ENCODE data around the gene CSK. TPM values are rescaled to one million over a fixed set of nuclear protein-coding genes. Genes with fewer than 3 reads are reported as not detected.

Gene CSK
- total RNA-seq, 1 experiment from 2014 or later: 49.2 TPM

- Histone ChIP-seq H4K20me1 (ENCODE audit: control insufficient read depth, insufficient read depth, insufficient read length) (no peaks in the 10 kb centered on the region), H2BK120ac (ENCODE audit: low read depth, low read length, poor library complexity, severe bottlenecking) (no peak overlapping the region), H2BK12ac (ENCODE audit: insufficient read length, low read depth, low read length) (no peak overlapping the region), H3K4me2 (ENCODE audit: insufficient read depth, insufficient read length, low read length) (no peak overlapping the region), H2AK5ac (ENCODE audit: insufficient read length, low read length) (no peak overlapping the region), H4K8ac (replicated peaks; ENCODE audit: insufficient read length, low read depth, low read length) (no peak overlapping the region), H3K27me3 (ENCODE audit: insufficient read depth, low read length) (no peaks in the 10 kb centered on the region; the same call in 1 of the 2 replicates), H3K23me2 (ENCODE audit: insufficient read length, low read depth, low read length, poor library complexity, severe bottlenecking) (no peaks in the 10 kb centered on the region), H4K91ac (ENCODE audit: insufficient read length, low read depth, low read length) (no peak overlapping the region), H3K4me1 (ENCODE audit: insufficient read depth, low read length) (no peaks in the 10 kb centered on the region), H4K5ac (ENCODE audit: insufficient read length, low read depth, low read length) (no peak overlapping the region), H2AFZ (ENCODE audit: low read length) (no peak overlapping the region), H2BK15ac (ENCODE audit: low read depth, low read length) (no peak overlapping the region), H3K18ac (ENCODE audit: insufficient read length, low read depth, low read length) (no peak overlapping the region), H3K56ac (ENCODE audit: insufficient read length, low read depth, low read length) (no peak overlapping the region), H3T11ph (ENCODE audit: low read length) (no peak overlapping the region), H3K23ac (ENCODE audit: insufficient read length, low read depth, low read length) (no peak overlapping the region), H3K9ac (ENCODE audit: extremely low read depth, insufficient read length, low read length) (no peak overlapping the region), H2BK5ac (ENCODE audit: insufficient read length, low read length) (no peak overlapping the region), H3K9me3 (ENCODE audit: control insufficient read depth, low read depth, low read length) (no peaks in the 10 kb centered on the region), H3K79me2 (ENCODE audit: insufficient read depth, low read length) (no peaks in the 10 kb centered on the region), H3K14ac (ENCODE audit: insufficient read depth, low read length) (no peak overlapping the region), H2BK20ac (ENCODE audit: low read depth, low read length, poor library complexity, severe bottlenecking) (no peak overlapping the region), H3K4ac (ENCODE audit: low read depth, low read length) (no peak overlapping the region), H3K27ac (ENCODE audit: insufficient read length, low read depth, low read length) (no peak overlapping the region), H3K79me1 (ENCODE audit: insufficient read depth, low read depth, low read length, poor library complexity, severe bottlenecking) (no peaks in the 10 kb centered on the region)
- peaks cover 10 to 23% of the 10 kb centered on the region in 2 experiments for H3K4me1 Mint-ChIP-seq
- no peak for TF ChIP-seq CTCF (conservative IDR thresholded peaks at IDR 0.05)
- H3K36me3 Mint-ChIP-seq (ENCODE audit: insufficient read depth in 1 of 3, low read depth in 3 of 3): no peaks in the 10 kb centered on the region
- no peak overlapping the region for H3K4me3 Mint-ChIP-seq
- no CpG with 5 or more reads among the region's 5 CpGs for WGBS (ENCODE audit: extremely low coverage, insufficient read length, low lambda C conversion rate)
- DNase-seq: no peak
- peaks cover 0 to 2% of the 10 kb centered on the region in 2 experiments; a peak in 1 of 5 replicates for H3K9me3 Mint-ChIP-seq
- no peak overlapping the region for H3K27ac Mint-ChIP-seq
- peaks cover 26% of the 10 kb centered on the region for H3K27me3 Mint-ChIP-seq (ENCODE audit: low read depth)
Measured at GRCh38 chr15:74752531-74752930, 29.3 kb upstream of the CSK start.

Measured in H9 (cell line).